Measurements from ENCODE around the gene RFX1. TPM values are rescaled to one million over a fixed set of nuclear protein-coding genes. Genes with fewer than 3 reads are reported as not detected.
"Not testable (repeated sequence)": the region's sequence is repeated elsewhere in the genome, so short reads cannot be mapped to it uniquely, and the experiment has no call there.

The RFX1 gene
- total RNA-seq, 1 donor from 2014 or later: 7.0 TPM

- Histone ChIP-seq H3K36me3 (ENCODE audit: control insufficient read depth, insufficient read depth, low read length) (peaks cover 1% of the 10 kb centered on the region), H3K4me3 (ENCODE audit: low read depth, low read length) (no peak overlapping the region), H3K27me3 (ENCODE audit: control insufficient read depth, insufficient read depth, low read length) (peaks cover 2% of the 10 kb centered on the region)
- no peak for DNase-seq (ENCODE audit: low read depth)
- no peak for TF ChIP-seq CTCF (IDR thresholded peaks at IDR 0.05; ENCODE audit: insufficient read depth, low read length, poor library complexity, severe bottlenecking)
Observed at GRCh38 chr19:13929340-13929739, 76.8 kb downstream of the RFX1 start.

- Histone ChIP-seq H3K4me3 (ENCODE audit: low read depth, low read length) (no peak overlapping the region), H3K36me3 (ENCODE audit: control insufficient read depth, insufficient read depth, low read length) (peaks cover 1% of the 10 kb centered on the region), H3K27me3 (ENCODE audit: control insufficient read depth, insufficient read depth, low read length) (no peaks in the 10 kb centered on the region)
- TF ChIP-seq CTCF (IDR thresholded peaks at IDR 0.05; ENCODE audit: insufficient read depth, low read length, poor library complexity, severe bottlenecking): no peak
- DNase-seq (ENCODE audit: low read depth): no peak
Observed at GRCh38 chr19:13926715-13927114, 79.4 kb downstream of the RFX1 start.

- no peak for DNase-seq (ENCODE audit: low read depth)
- TF ChIP-seq CTCF (IDR thresholded peaks at IDR 0.05; ENCODE audit: insufficient read depth, low read length, poor library complexity, severe bottlenecking): no peak
- H3K4me3 ChIP-seq (ENCODE audit: low read depth, low read length): no peak overlapping the region
- peaks cover 3% of the 10 kb centered on the region for H3K36me3 ChIP-seq (ENCODE audit: control insufficient read depth, insufficient read depth, low read length)
- H3K27me3 ChIP-seq (ENCODE audit: control insufficient read depth, insufficient read depth, low read length): no peaks in the 10 kb centered on the region
Observed at GRCh38 chr19:13926010-13926409, 80.1 kb downstream of the RFX1 start.

- no peaks in the 10 kb centered on the region for H3K27me3 ChIP-seq (ENCODE audit: control insufficient read depth, insufficient read depth, low read length)
- no peak for TF ChIP-seq CTCF (IDR thresholded peaks at IDR 0.05; ENCODE audit: insufficient read depth, low read length, poor library complexity, severe bottlenecking)
- no peak for DNase-seq (ENCODE audit: low read depth)
- H3K36me3 ChIP-seq (ENCODE audit: control insufficient read depth, insufficient read depth, low read length): peaks cover 3% of the 10 kb centered on the region
- H3K4me3 ChIP-seq (ENCODE audit: low read depth, low read length): no peak overlapping the region
Observed at GRCh38 chr19:13923194-13923987, 82.7 kb downstream of the RFX1 start.

GRCh38 chr19:13922118-13922517, 84.0 kb downstream of the RFX1 start:
- H3K4me3 ChIP-seq (ENCODE audit: low read depth, low read length); H3K27me3 ChIP-seq (ENCODE audit: control insufficient read depth, insufficient read depth, low read length); DNase-seq (ENCODE audit: low read depth); H3K36me3 ChIP-seq (ENCODE audit: control insufficient read depth, insufficient read depth, low read length): not testable (repeated sequence)

GRCh38 chr19:13920940-13921747, 85.0 kb downstream of the RFX1 start:
- H3K4me3 ChIP-seq (ENCODE audit: low read depth, low read length): no peak overlapping the region
- no peak for DNase-seq (ENCODE audit: low read depth)
- no peak for TF ChIP-seq CTCF (IDR thresholded peaks at IDR 0.05; ENCODE audit: insufficient read depth, low read length, poor library complexity, severe bottlenecking)
- H3K27me3 ChIP-seq (ENCODE audit: control insufficient read depth, insufficient read depth, low read length): no peaks in the 10 kb centered on the region
- peaks cover 3% of the 10 kb centered on the region for H3K36me3 ChIP-seq (ENCODE audit: control insufficient read depth, insufficient read depth, low read length)

Measured in kidney epithelial cell (primary cell).